ENCODE data around the gene CNTN3. TPM values are rescaled to one million over a fixed set of nuclear protein-coding genes. Genes with fewer than 3 reads are reported as not detected.

The CNTN3 gene
- total and polyA plus RNA-seq, 2 of the 13 experiments (the other 11 are each of a cell fraction or from before 2014, with no cell fraction given): not detected

GRCh38 chr3:74601793-74602192 is 12.7 kb downstream of the CNTN3 start:
- Histone ChIP-seq H3K4me1 (ENCODE audit: insufficient read depth, low read length) (no peaks in the 10 kb centered on the region), H2AFZ (ENCODE audit: low read length) (no peak overlapping the region), H3K79me2 (ENCODE audit: insufficient read depth, low read length) (no peaks in the 10 kb centered on the region), H3K27ac (ENCODE audit: extremely low read length, insufficient read depth, low read length) (no peak overlapping the region), H3K4me2 (ENCODE audit: low read depth, low read length) (no peak overlapping the region), H3K27me3 (ENCODE audit: control insufficient read depth in 1 of 2, insufficient read depth in 2 of 2, low read length in 2 of 2) (no peaks in the 10 kb centered on the region), H3K9me3 (ENCODE audit: low read length) (peaks cover 24% of the 10 kb centered on the region), H3K4me3 (replicated peaks in 1 of 3; ENCODE audit: insufficient read depth in 1 of 3, low read depth in 2 of 3, low read length in 3 of 3) (no peak overlapping the region), H3K9ac (ENCODE audit: insufficient read depth, low read depth, low read length) (no peak overlapping the region), H4K20me1 (ENCODE audit: insufficient read depth, low read length) (no peaks in the 10 kb centered on the region), H3K36me3 (replicated peaks in 1 of 2; ENCODE audit: control insufficient read depth in 1 of 2, insufficient read depth in 2 of 2, low read length in 2 of 2) (no peaks in the 10 kb centered on the region)
- intact Hi-C loops (cut with micrococcal nuclease; ENCODE audit: unreplicated experiment): no loop called here
- CTCF ChIA-PET (ENCODE audit: low intra/inter-chr PET ratio, low total read pairs): no interaction called here
- no peak for TF ChIP-seq JUN (CRISPR knock-in tag; IDR thresholded peaks at IDR 0.05)
- no peak for TF ChIP-seq RAD51 (IDR thresholded peaks at IDR 0.05; ENCODE audit: borderline replicate concordance)
- TF ChIP-seq MXI1 (IDR thresholded peaks at IDR 0.05; ENCODE audit: borderline replicate concordance, low read depth, low read length): no peak
- no peak for TF ChIP-seq KAT8 (CRISPR knock-in tag; IDR thresholded peaks at IDR 0.05)
- TF ChIP-seq, protein P1, sequence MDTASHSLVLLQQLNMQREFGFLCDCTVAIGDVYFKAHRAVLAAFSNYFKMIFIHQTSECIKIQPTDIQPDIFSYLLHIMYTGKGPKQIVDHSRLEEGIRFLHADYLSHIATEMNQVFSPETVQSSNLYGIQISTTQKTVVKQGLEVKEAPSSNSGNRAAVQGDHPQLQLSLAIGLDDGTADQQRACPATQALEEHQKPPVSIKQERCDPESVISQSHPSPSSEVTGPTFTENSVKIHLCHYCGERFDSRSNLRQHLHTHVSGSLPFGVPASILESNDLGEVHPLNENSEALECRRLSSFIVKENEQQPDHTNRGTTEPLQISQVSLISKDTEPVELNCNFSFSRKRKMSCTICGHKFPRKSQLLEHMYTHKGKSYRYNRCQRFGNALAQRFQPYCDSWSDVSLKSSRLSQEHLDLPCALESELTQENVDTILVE (CRISPR knock-in tag; IDR thresholded peaks at IDR 0.05): no peak
- TF ChIP-seq, protein P2, sequence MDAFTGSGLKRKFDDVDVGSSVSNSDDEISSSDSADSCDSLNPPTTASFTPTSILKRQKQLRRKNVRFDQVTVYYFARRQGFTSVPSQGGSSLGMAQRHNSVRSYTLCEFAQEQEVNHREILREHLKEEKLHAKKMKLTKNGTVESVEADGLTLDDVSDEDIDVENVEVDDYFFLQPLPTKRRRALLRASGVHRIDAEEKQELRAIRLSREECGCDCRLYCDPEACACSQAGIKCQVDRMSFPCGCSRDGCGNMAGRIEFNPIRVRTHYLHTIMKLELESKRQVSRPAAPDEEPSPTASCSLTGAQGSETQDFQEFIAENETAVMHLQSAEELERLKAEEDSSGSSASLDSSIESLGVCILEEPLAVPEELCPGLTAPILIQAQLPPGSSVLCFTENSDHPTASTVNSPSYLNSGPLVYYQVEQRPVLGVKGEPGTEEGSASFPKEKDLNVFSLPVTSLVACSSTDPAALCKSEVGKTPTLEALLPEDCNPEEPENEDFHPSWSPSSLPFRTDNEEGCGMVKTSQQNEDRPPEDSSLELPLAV (CRISPR knock-in tag; conservative IDR thresholded peaks at IDR 0.05; ENCODE audit: low read depth): no peak
- TF ChIP-seq, protein P3, sequence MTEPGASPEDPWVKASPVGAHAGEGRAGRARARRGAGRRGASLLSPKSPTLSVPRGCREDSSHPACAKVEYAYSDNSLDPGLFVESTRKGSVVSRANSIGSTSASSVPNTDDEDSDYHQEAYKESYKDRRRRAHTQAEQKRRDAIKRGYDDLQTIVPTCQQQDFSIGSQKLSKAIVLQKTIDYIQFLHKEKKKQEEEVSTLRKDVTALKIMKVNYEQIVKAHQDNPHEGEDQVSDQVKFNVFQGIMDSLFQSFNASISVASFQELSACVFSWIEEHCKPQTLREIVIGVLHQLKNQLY (CRISPR knock-in tag; IDR thresholded peaks at IDR 0.05): no peak
- 20% methylated on average over 2 of the region's 2 CpGs for WGBS (ENCODE audit: low lambda C conversion rate)
- ATAC-seq: no peak
- no peak for DNase-seq (ENCODE audit: low spot score)
- POLR2A ChIA-PET: no interaction called here
- BruUV-seq (replicated peaks): no TSS peak
- in situ Hi-C loops (cut with HindIII; ENCODE audit: extremely low pct_ligation_motif_present, low pct_unique_long_range_greater_than_20kb): no loop called here
- no peak for FAIRE-seq

All from HepG2 (cell line).